ENCODE data around the gene MYL10. TPM values are rescaled to one million over a fixed set of nuclear protein-coding genes. Genes with fewer than 3 reads are reported as not detected.

The MYL10 gene
- total and polyA plus RNA-seq, 2 of the 13 experiments (the other 11 are each of a cell fraction or from before 2014, with no cell fraction given) = not detected

DNA sequence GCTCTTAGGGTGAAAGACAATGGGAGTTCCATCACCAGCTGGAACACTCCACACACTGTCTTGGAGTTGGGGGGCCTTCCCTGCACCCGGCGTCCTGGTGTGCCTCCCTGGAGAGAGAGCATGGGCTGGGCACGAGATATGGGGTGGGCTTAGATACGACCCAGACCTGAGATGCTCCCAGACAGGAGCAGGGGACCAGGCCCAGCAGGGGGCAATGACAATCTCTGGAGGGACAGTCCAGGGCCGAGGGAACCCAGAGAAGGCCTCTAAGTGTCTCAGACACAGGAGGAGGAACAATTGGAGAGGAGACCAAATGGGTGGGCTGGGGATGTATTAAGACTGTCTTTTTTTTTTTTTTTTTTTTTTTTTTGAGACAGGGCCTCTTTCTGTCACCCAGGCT is 40.0 kb downstream of the MYL10 start:
- H3K79me2 ChIP-seq (ENCODE audit: insufficient read depth, low read length) = no peaks in the 10 kb centered on the region
- ChIA-PET CTCF (ENCODE audit: low intra/inter-chr PET ratio, low total read pairs) (no interaction called here), POLR2A (no interaction called here)
- no TSS peak for BruUV-seq (replicated peaks)
- no peak overlapping the region for H3K9ac ChIP-seq (ENCODE audit: insufficient read depth, low read depth, low read length)
- 40% methylated on average over 5 of the region's 5 CpGs for WGBS (ENCODE audit: low lambda C conversion rate)
- H3K9me3 ChIP-seq (ENCODE audit: low read length) = no peaks in the 10 kb centered on the region
- H3K36me3 ChIP-seq (replicated peaks in 1 of 2; ENCODE audit: control insufficient read depth in 1 of 2, insufficient read depth in 2 of 2, low read length in 2 of 2) = no peaks in the 10 kb centered on the region
- DNase-seq (ENCODE audit: low spot score) (no peak), FAIRE-seq (no peak), ATAC-seq (no peak)
- no peak overlapping the region for H3K27ac ChIP-seq (ENCODE audit: extremely low read length, insufficient read depth, low read length)
- intact Hi-C loops (cut with micrococcal nuclease; ENCODE audit: unreplicated experiment) (no loop called here), in situ Hi-C loops (cut with HindIII; ENCODE audit: extremely low pct_ligation_motif_present, low pct_unique_long_range_greater_than_20kb) (no loop called here)
- H3K4me3 ChIP-seq (replicated peaks in 1 of 3; ENCODE audit: insufficient read depth in 1 of 3, low read depth in 2 of 3, low read length in 3 of 3) = no peak overlapping the region
- H2AFZ ChIP-seq (ENCODE audit: low read length) = no peak overlapping the region
- no peaks in the 10 kb centered on the region for H3K27me3 ChIP-seq (ENCODE audit: control insufficient read depth in 1 of 2, insufficient read depth in 2 of 2, low read length in 2 of 2)
- no peak for TF ChIP-seq TRIM22 (IDR thresholded peaks at IDR 0.05)
- TF ChIP-seq ZNF251 (CRISPR knock-in tag; IDR thresholded peaks at IDR 0.05) = no peak
- TF ChIP-seq, protein P1, sequence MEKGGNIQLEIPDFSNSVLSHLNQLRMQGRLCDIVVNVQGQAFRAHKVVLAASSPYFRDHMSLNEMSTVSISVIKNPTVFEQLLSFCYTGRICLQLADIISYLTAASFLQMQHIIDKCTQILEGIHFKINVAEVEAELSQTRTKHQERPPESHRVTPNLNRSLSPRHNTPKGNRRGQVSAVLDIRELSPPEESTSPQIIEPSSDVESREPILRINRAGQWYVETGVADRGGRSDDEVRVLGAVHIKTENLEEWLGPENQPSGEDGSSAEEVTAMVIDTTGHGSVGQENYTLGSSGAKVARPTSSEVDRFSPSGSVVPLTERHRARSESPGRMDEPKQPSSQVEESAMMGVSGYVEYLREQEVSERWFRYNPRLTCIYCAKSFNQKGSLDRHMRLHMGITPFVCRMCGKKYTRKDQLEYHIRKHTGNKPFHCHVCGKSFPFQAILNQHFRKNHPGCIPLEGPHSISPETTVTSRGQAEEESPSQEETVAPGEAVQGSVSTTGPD (CRISPR knock-in tag; IDR thresholded peaks at IDR 0.05) = no peak
- no peak for TF ChIP-seq ATF4 (CRISPR knock-in tag; IDR thresholded peaks at IDR 0.05)
- TF ChIP-seq SCMH1 (CRISPR knock-in tag; IDR thresholded peaks at IDR 0.05; ENCODE audit: borderline replicate concordance) = no peak
- no peak for TF ChIP-seq IRF2 (CRISPR knock-in tag; IDR thresholded peaks at IDR 0.05)
- no peak for TF ChIP-seq CCDC6 (CRISPR knock-in tag; IDR thresholded peaks at IDR 0.05)
- no peak for TF ChIP-seq MZF1 (CRISPR knock-in tag; IDR thresholded peaks at IDR 0.05; ENCODE audit: borderline replicate concordance)
- TF ChIP-seq ZNF7 (CRISPR knock-in tag; IDR thresholded peaks at IDR 0.05) = no peak
- TF ChIP-seq GTF3A (CRISPR knock-in tag; conservative IDR thresholded peaks at IDR 0.05) = no peak
- no peak for TF ChIP-seq SPEN (CRISPR knock-in tag; IDR thresholded peaks at IDR 0.05; ENCODE audit: low read depth)
- no peak for TF ChIP-seq TRIM24 (CRISPR knock-in tag; IDR thresholded peaks at IDR 0.05)
- TF ChIP-seq ZBTB20 (CRISPR knock-in tag; IDR thresholded peaks at IDR 0.05; ENCODE audit: borderline replicate concordance, low read depth) = no peak
- no peak for TF ChIP-seq ARID5B (CRISPR knock-in tag; IDR thresholded peaks at IDR 0.05)
- H3K4me1 ChIP-seq (ENCODE audit: insufficient read depth, low read length) = peaks cover 45% of the 10 kb centered on the region
- H4K20me1 ChIP-seq (ENCODE audit: insufficient read depth, low read length) = no peaks in the 10 kb centered on the region
- no peak overlapping the region for H3K4me2 ChIP-seq (ENCODE audit: low read depth, low read length)

All from HepG2 (cell line).